Measurements from ENCODE around the gene PMM2.

DNA sequence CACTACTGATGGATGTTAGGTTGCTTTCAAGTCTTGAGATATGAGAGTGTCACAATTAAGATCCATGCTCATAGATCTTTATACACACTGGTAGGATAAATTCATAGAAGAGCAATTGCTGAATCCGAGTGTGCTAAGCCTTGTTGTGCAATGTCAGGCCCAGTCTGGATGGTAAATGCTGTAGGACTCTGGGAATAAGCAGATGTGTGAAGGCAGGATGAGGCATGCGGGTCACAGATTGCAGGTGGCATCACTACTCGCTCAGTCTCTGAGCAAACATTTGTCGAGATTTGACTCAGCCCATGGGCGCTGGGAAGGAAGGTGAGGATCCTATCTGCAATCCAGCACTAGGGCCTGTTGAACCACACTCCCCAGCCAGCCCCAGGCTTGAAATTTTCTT, 40.9 kb upstream of the PMM2 start:
- TF ChIP-seq, protein P1, sequence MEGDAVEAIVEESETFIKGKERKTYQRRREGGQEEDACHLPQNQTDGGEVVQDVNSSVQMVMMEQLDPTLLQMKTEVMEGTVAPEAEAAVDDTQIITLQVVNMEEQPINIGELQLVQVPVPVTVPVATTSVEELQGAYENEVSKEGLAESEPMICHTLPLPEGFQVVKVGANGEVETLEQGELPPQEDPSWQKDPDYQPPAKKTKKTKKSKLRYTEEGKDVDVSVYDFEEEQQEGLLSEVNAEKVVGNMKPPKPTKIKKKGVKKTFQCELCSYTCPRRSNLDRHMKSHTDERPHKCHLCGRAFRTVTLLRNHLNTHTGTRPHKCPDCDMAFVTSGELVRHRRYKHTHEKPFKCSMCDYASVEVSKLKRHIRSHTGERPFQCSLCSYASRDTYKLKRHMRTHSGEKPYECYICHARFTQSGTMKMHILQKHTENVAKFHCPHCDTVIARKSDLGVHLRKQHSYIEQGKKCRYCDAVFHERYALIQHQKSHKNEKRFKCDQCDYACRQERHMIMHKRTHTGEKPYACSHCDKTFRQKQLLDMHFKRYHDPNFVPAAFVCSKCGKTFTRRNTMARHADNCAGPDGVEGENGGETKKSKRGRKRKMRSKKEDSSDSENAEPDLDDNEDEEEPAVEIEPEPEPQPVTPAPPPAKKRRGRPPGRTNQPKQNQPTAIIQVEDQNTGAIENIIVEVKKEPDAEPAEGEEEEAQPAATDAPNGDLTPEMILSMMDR (IDR thresholded peaks at IDR 0.05): no peak
- TF ChIP-seq POLR2A (IDR thresholded peaks at IDR 0.05) (no peak), EP300 (IDR thresholded peaks at IDR 0.05; ENCODE audit: low read depth) (no peak)

Data from transverse colon (tissue), 3 donors.